IPS-NIHi7 (cell line): ENCODE measurements around the gene PDE7B.

Experiments used
- DNase-seq: peaks from one replicate; pipeline ENCODE4 v3.0.0; 2012; ENCODE audit warnings: mixed read lengths; ENCODE audit errors: extremely low spot score

Gene PDE7B

DNA sequence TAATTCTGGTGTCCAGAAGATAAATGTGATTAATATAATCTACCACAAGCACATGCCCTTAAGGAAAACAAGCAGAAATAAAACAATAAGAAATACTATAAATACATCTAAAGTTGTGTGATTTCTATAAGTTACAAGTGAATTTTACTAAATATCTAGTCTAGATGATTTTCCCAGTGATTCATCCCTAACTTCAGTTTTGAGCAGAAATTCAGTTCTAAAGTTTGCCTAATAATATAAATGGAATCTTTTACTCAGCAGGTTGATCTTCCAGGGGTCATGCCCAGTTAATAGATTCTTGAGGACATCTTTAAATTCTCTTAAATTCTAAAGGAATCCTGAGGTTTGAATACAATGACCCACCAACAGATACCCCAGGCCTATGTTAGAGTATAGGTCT lies 37.3 kb downstream of the PDE7B start:
- DNase-seq, result no peak

- DNase-seq, result no peak
Observed at GRCh38 chr6:135890876-135891275, 39.4 kb downstream of the PDE7B start.

DNA sequence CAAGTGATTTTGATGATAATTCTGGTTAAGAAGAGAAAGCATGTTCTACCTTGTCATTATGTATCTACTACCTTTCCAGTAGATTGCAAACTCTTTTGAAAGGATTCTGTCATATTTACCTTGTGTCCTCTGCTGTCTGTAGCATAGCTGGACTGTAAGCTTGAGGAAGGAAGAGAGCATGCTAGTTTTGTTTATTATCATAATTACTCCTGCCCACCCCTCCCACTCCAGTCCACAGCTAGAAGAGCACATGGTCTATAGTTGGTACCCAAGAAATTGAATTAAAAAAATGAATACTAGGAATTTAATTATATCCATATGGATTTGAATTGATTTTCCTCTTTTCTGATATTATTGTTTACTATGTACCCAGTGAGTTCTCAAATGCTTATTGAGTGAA lies 40.2 kb downstream of the PDE7B start:
- DNase-seq, result no peak

- DNase-seq, result no peak
Observed at GRCh38 chr6:135895231-135895911, 43.9 kb downstream of the PDE7B start.

GRCh38 chr6:135897087-135897486 lies 45.6 kb downstream of the PDE7B start:
- DNase-seq, result no peak

DNA sequence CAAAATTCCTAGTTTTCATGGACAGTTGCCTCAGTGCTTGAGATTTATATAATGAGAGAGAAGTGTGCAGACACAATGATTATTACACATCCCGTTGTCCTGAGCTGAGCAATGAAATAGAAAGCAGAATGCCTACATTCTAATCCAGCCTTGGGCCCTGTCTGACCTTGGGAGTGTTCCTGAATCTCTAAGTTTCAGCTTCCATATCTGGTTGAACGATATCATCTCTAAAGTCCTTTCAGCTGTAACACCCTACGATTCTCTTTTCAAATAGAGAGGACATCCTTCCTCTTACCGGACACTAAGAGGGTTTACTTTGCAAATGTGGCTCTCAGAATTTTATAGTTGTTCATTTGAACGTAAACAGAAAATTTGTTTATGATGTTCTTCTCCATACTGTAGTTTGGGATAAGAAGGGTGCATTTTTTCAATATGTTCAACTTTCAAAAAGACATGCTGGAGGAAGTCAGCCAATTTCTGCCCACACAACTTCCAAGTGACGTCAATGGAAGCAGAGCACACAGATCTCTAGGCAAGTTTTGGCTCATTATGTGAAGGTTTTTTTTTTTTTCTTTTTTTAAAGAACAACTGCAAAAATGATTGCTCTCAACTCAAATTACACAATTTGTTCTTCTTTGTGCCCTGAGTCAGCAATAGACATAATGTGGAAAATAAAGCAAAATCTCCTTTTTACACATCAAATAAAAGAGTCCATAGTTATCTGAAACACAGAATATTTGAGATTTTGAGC lies 50.4 kb downstream of the PDE7B start:
- DNase-seq, result no peak

DNA sequence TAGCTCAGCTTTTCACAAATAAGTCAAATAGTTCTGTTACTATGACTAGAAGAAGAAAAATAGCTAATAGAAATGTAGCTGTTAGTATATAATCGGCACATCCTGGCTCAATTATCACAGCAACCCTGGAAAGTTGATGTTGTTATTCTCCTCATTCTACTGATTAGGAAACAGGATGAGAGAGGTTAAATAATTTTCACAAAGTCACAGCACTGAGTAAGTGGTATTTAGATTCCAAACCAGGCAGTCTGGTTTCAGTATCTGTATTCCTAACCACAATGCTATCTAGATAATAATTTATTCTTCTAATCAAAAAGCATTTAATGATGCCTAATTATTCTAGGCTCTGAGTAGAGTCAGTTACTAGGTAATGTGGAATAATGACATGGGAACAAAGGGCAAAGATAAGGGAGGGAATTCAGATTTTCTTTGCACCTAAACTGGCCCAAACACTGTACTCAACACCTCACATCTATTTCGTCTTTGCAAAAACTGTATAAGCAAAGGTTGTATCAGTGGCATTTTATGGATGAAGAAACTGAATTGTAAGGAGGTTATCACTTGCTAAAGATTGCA lies 51.3 kb downstream of the PDE7B start:
- DNase-seq, result no peak

DNA sequence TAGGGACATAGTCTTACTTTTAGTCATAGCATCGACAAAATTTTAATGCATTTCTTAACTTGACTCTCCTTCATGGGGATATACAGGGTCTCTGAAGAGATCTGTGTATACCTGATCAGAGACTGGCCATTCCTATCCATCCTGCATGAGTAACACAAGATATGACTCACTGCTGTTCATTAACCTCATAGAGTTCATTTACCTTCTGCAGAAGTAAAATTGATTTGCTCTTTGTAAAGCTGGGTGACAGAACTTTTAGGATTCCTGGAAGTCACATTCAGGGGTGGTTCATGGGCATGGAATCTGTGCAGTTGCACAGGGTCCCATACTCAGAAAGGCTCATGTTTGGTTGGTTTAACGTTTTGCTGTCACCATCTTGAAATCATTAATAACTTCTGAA lies 53.2 kb downstream of the PDE7B start:
- DNase-seq, result no peak

DNA sequence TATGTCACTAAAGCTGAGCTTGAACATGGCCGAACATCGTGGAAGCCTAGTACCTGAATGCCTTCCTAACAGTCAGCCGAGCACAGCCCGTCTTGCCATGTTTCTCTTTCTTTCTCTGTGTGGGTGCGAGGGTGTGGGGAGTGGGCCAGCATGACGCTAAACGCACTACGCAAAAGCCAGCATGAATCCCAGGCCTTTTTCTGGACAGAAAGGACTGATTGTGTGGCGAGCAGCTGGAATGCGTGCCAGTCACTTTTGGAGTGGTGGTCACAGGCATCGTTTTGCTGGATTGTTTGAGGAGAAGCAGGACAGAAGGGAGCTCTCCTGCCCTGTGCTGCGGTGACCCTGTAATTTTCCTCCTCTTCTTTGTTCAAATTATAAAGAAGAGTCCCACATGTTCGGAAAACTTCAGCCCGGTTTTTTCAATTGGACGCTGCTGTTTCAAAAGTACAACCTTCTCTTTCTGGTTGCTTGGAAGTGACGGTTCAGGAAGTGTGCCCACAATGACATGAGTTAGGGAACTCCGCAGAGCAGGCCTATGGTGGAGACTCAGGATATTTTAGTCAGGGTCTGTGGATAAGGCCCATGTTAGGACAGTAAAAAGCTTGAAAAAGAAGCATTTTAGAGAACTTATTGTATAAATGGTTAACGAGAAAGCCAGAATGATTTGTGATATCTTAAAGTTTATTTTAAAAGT lies 54.3 kb downstream of the PDE7B start:
- no peak for DNase-seq

- no peak for DNase-seq
Observed at GRCh38 chr6:135906542-135906941, 55.0 kb downstream of the PDE7B start.

DNA sequence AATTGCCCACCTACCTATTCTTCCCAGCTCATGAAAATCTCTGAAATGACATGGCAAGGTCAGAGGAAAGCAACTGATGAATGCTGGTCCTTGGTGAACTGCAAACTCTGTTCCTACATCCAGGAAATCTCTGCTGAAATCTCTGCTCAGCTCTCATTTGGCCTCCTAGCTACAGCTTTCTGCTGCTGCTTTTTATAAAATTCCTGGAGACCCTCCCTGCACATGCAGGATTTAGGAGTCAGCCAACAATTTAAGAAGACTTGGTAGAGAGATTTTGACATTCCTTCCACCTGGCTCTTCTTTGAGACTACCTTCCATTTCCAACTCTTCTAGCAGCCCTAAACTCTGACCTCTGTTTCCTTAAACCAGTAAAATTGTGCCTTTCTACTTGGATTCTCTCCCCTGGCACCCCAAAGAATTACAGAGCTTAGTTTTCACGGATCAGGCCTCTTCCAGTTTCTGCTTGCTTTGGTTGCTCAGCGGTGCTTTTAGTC lies 55.5 kb downstream of the PDE7B start:
- no peak for DNase-seq

DNA sequence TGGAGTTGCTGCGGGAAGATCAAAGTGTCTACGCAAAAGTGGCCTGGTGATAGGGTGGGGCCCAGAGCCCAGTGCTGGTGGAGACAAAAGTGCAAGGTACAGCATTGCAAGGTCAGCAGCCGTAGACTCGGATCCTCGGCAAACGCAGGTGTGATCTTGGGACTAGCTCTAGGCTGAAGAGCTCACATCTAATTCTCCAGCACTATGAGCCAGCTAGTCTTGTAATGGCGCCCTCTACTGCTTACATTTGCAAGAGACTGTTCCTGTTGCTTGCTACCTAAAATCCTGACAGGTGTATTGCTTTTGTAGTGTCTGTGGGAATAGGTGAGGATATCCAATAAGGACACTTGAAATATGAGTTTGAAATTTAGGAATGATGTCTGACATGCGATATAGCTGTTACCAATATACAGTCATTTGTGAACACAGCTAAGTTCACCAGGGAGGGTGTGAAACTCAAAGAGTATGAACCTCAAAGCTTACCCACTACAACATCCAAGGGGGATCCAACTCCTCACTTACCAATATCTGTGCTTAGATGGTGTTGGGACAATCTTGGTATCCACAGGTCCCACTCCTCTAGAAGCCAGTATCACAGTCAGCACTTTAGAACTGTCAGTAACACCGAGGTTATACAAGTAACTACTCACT lies 58.4 kb downstream of the PDE7B start:
- DNase-seq, result peak; percentile 83

DNA sequence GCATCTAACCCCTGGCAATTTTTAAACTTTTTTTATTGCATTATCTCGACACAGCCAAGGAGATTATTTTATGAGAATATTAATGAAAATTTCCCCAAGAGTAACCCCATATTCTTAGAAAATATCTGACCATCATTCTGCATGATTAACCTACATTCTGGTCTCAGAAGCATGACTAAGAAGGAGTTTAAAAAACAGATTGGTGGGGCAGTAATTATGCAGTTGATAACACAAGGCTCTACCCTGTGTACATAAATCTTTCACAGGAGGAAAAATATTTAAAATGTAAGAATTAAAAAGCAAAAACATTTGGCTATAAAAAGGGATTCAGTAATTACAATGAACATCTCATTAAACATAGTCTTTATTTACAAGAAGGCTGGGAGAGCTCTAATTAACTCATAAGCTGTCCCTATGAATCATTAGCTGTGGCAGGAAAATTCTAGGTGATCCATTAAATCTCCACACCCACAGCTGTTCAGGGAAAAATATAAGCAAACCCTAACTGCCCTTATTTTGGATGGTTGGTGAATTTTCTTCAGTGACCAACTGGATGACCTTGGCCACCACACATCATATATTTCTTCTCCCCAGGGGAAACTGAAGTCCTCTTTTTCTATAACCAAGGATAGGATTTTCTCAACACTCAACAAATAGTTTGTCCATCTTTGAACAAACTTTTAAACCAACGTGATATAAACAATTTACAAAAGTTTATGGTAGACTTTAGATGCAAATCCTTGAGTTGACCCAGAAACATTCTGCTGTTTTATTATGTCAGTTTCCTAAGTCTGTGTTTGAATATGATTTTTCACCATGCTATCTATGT lies 59.5 kb downstream of the PDE7B start:
- DNase-seq, result no peak

DNA sequence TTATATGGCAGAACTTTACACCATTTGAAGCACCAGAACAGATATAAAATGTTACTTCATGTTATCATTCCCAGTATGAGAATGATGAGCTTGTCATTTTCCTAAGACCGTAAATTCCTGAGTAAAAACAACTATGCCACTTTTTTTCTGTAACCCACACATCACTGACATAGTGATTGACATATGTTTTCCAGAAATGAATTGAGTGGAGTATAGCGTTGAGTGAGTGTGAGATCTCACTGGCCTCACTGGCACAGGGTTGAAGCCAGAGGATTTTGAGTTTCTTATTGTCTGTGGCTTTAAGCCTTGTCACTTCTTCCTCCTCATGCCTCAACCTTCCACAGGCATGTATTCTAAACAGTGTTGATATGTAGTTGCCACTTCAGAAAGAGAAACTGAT lies 62.3 kb downstream of the PDE7B start:
- no peak for DNase-seq

GRCh38 chr6:135919026-135919425 lies 67.5 kb downstream of the PDE7B start:
- no peak for DNase-seq

- no peak for DNase-seq
Observed at GRCh38 chr6:135920689-135921088, 69.2 kb downstream of the PDE7B start.

- DNase-seq, result no peak
Observed at GRCh38 chr6:135921188-135921587, 69.7 kb downstream of the PDE7B start.

GRCh38 chr6:135922174-135922573 lies 70.7 kb downstream of the PDE7B start:
- DNase-seq, result peak; percentile 41

DNA sequence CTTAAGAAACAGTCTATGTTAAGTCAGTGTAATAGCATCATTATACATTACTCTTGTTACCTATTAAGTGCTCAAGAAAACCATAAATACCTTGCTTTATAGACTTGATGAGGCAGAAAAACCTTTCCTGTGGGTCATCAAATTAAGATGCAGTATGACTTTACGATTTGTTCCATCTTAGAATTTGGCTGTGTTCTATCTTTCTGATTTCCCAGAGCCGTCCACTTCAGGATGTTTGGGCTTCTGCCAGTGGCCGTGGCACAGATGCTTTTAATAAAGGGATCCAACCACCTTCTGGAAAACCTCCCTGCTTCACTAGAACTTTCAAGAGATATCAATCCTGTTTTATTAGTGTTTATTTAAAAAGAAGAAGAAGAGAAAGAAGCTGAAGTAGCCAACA lies 71.2 kb downstream of the PDE7B start:
- no peak for DNase-seq

GRCh38 chr6:135932651-135933050 lies 81.2 kb downstream of the PDE7B start:
- no peak for DNase-seq
